ENCODE data around the gene CCDC68.
"Not testable (repeated sequence)": the region's sequence is repeated elsewhere in the genome, so short reads cannot be mapped to it uniquely, and the experiment has no call there.

CCDC68 gene

DNA sequence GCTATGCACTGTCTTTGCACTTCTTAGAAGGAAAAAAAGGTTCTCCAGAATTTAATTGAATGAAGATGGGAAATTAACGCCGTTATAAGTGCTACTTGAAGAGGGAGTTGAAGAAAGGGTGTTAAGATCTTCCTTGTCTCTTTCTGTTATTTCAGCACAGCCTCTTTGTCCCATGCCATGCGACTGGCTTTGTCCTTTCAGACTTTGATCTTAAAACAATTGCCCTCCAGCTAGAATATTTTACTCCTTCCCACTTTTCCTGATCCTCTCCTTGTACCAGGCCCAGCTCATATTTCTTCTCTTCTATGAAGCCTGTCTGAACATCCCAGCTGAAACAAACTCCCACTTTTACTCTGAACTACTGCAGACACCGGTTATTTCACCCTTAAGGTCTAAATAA lies 79.6 kb downstream of the CCDC68 start:
- Mint-ChIP-seq H3K4me1 (no peaks in the 10 kb centered on the region), H3K27me3 (no peaks in the 10 kb centered on the region), H3K36me3 (no peaks in the 10 kb centered on the region)

DNA sequence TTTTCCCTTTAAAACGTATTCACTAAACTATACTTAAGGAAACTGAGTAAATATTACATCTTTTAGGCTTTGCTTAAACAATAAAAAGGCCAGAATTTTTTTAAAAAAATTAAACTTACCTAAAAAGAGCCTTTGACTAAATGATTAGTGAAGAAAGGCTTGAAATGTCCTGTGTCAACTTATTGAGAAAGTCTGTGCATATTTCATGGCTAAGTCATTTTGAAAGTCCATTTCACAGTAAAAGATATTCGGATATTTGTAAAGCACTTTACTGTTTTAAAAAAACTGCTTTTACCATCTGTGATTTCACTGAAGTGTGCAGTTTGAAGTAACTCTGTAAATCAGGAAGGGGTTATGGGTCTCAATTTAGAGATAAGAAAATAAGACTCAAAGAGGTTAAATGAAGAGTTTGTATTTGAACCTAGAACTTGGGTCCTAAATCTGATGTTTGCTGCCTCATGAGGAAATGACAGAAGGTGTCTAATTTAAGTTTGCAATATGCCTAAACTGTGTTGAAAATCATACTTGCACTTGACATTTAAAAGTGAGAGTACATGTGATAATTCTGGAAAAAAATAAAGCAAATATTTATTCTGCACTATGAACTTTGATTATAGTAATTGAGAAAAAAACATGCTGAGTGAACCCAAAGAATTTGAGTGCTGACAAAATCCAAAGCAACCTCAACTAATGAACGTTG lies 80.5 kb downstream of the CCDC68 start:
- ATAC-seq, result no peak
- Mint-ChIP-seq H3K4me3 (no peak overlapping the region), H3K36me3 (no peaks in the 10 kb centered on the region), H3K9me3 (no peaks in the 10 kb centered on the region), H3K27ac (no peak overlapping the region), H3K27me3 (no peaks in the 10 kb centered on the region), H3K4me1 (peaks cover 8% of the 10 kb centered on the region)

More for the DNA sequence above, 79.6 kb downstream of the CCDC68 start:
- H3K27ac Mint-ChIP-seq, result no peak overlapping the region
- no peak overlapping the region for H3K4me3 Mint-ChIP-seq
- H3K9me3 Mint-ChIP-seq, result no peaks in the 10 kb centered on the region
- ATAC-seq, result no peak

DNA sequence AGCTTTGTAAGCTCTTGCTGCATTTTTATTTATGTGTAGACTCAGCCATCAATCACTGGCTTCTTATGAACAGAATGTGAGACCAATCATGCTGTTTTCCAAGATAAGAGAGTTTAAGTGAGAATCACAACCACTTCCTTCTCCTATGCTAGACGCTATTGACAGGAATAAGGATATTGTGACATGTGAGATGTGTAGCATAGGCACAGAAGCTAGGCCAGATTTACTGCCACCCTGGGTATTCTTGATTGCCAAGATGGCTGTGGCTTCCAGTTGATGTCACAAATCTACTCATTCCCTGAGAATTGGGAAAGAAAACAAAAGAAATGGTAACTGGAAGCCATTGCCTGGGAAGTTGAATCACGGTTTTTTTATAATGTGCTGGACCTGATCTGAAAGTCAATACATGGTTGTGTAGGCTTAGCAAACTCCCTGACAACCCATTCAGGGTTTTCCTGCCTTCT lies 81.1 kb downstream of the CCDC68 start:
- H3K27me3 Mint-ChIP-seq, result no peaks in the 10 kb centered on the region
- no peak overlapping the region for H3K4me3 Mint-ChIP-seq

DNA sequence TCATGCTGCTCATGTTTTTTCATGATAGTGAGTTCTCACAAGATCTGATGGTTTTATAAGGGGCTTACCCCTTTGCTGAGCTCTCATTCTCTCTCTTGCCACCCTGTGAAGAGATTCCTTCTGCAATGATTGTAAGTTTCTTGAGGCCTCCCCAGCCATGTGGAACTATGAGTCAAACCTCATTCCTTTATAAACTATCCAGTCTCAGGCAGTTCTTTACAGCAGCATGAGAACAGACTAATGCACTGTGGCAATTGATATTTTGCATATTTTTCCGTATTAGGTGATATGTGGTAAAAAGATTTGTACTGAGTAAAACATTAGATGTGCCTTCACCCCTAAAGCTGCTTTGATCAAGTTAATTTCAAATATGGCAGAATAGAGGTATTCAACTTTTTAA lies 82.2 kb downstream of the CCDC68 start:
- H3K27me3 Mint-ChIP-seq, result no peaks in the 10 kb centered on the region
- ATAC-seq, result no peak
- no peak overlapping the region for H3K4me3 Mint-ChIP-seq
- H3K4me1 Mint-ChIP-seq, result peaks cover 9% of the 10 kb centered on the region
- H3K9me3 Mint-ChIP-seq, result no peaks in the 10 kb centered on the region
- H3K36me3 Mint-ChIP-seq, result no peaks in the 10 kb centered on the region
- H3K27ac Mint-ChIP-seq, result no peak overlapping the region

More for the DNA sequence above, 81.1 kb downstream of the CCDC68 start:
- Mint-ChIP-seq H3K9me3 (no peaks in the 10 kb centered on the region), H3K27ac (no peak overlapping the region), H3K36me3 (no peaks in the 10 kb centered on the region), H3K4me1 (peaks cover 9% of the 10 kb centered on the region)
- no peak for ATAC-seq

DNA sequence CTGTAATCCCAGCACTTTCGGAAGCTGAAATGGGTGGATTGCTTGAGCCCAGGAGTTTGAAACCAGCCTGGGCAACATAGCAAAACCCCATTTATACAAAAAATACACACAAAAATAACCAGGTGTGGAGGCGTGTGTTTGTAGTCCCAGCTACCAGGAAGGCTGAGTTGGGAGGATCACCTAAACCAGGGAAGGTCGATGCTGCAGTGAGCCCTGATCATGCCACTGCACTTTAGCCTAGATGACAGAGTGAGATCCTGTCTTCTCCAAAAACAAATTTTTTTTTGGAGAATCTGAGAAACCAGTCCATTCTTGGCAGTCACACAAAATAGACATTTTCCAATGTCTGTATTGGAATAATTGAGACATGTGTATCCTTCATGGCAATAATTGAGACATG lies 84.2 kb downstream of the CCDC68 start:
- Mint-ChIP-seq H3K27me3 (no peaks in the 10 kb centered on the region), H3K9me3 (no peaks in the 10 kb centered on the region), H3K36me3 (no peaks in the 10 kb centered on the region), H3K4me3 (no peak overlapping the region), H3K27ac (no peak overlapping the region), H3K4me1 (peaks cover 9% of the 10 kb centered on the region)
- no peak for ATAC-seq

DNA sequence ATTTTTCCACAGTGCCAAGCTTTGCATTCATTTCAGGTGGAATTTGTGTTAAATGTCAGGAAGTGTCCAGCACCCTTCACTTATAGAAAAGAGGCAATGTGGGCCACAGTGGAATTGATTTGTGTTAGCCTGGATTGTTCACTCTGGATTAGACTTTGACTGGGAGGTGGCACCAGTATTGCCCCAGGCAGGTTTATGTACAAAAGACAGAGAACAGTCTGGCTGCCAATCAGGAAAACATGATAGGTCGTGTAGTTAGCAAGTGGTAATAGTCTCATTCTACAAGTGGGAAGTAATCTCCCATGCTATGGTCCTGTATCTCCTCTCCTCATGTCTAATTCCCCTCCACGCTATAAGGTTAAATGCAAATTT lies 85.4 kb downstream of the CCDC68 start:
- Mint-ChIP-seq H3K27ac (no peak overlapping the region), H3K4me3 (no peak overlapping the region), H3K9me3 (no peaks in the 10 kb centered on the region), H3K27me3 (peaks cover 9% of the 10 kb centered on the region), H3K4me1 (peaks cover 9% of the 10 kb centered on the region), H3K36me3 (no peaks in the 10 kb centered on the region)
- ATAC-seq, result peak; percentile 20

DNA sequence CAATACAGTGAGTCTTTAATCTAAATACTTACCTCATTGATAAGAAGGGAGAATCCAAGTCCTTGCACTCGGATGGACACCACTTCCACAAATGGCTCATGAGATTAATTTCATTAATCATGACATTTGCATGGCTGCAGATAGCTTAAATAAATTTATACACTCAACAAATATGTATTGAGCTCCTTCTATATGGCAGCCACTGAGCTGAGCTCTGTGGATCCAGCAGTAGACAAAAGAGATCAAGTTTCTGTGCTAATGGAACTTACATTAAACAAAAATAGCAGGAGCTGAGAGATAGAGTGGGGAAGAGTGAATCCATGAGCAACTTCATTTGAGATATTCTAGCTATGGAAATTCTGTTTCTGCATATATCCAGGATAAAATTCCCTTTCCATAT lies 86.6 kb downstream of the CCDC68 start:
- H3K4me1 Mint-ChIP-seq, result peaks cover 9% of the 10 kb centered on the region

DNA sequence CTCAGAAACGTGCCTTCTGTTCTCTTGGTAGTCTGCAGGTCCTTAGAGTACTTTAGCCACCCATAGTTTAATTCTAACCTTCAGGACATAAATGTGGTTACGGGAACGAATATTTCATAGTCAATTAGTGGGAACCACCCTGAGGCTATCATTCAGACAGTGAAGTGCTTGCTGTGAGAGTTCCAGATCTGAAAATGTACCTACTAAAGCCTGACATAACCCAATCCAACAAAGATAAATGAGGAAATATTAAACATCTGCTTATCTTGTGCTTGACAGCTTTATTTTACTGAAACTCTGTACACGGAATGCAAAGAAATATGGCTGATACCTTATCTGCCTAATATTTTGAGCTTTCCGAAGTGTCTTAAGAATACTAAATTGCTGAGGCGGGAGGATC lies 88.0 kb downstream of the CCDC68 start:
- Mint-ChIP-seq H3K27me3 (peaks cover 9% of the 10 kb centered on the region), H3K4me3 (no peak overlapping the region), H3K4me1 (peaks cover 9% of the 10 kb centered on the region), H3K9me3 (no peaks in the 10 kb centered on the region), H3K27ac (no peak overlapping the region), H3K36me3 (no peaks in the 10 kb centered on the region)
- no peak for ATAC-seq

More for the DNA sequence above, 86.6 kb downstream of the CCDC68 start:
- Mint-ChIP-seq H3K9me3 (no peaks in the 10 kb centered on the region), H3K27ac (no peak overlapping the region), H3K36me3 (no peaks in the 10 kb centered on the region), H3K4me3 (no peak overlapping the region), H3K27me3 (peaks cover 9% of the 10 kb centered on the region)
- ATAC-seq, result no peak

DNA sequence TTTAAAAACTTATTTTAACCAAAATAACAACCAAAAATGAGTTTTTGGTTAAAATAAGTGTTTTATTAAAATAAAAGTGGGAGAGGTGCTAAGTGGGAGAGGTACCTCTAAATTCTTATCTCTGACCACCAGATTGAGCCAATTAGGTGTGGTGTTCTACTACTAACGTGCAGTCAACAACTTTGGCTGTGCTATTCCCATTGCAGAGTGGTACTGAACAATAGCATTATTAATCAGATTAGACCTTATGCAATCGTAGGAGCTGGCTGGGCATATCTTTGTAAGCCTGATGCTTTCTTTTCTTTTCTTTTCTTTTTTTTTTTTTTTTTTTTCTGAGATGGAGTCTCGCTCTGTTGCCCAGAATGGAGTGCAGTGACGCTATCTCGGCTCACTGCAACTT lies 92.1 kb downstream of the CCDC68 start:
- H3K4me1 Mint-ChIP-seq, result no peaks in the 10 kb centered on the region
- H3K27ac Mint-ChIP-seq, result no peak overlapping the region
- no peak overlapping the region for H3K4me3 Mint-ChIP-seq
- H3K9me3 Mint-ChIP-seq, result no peaks in the 10 kb centered on the region
- no peaks in the 10 kb centered on the region for H3K36me3 Mint-ChIP-seq
- H3K27me3 Mint-ChIP-seq, result peaks cover 9% of the 10 kb centered on the region
- ATAC-seq, result no peak

DNA sequence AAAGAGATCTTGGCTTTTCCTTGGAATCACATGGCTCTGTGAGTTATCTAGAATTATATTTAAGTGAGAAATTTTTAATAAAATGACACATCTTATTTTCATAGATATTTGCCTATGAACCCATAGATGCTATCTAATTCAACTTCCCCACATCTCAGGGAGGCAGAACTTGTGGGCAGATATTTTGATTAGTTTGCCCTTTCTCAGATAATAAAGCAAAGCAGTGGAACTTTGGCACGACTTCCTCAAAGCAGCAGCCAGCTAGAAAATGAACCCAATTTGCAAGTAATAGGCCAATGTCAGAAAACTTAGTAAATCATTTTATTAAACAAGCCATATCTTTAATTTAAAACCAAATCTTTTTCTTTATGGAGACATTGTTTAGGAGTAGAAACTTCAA lies 98.3 kb downstream of the CCDC68 start:
- H3K27me3 Mint-ChIP-seq, result peaks cover 9% of the 10 kb centered on the region
- no peak overlapping the region for H3K4me3 Mint-ChIP-seq
- H3K4me1 Mint-ChIP-seq, result no peaks in the 10 kb centered on the region
- no peaks in the 10 kb centered on the region for H3K36me3 Mint-ChIP-seq
- no peak for ATAC-seq
- no peaks in the 10 kb centered on the region for H3K9me3 Mint-ChIP-seq
- H3K27ac Mint-ChIP-seq, result no peak overlapping the region

DNA sequence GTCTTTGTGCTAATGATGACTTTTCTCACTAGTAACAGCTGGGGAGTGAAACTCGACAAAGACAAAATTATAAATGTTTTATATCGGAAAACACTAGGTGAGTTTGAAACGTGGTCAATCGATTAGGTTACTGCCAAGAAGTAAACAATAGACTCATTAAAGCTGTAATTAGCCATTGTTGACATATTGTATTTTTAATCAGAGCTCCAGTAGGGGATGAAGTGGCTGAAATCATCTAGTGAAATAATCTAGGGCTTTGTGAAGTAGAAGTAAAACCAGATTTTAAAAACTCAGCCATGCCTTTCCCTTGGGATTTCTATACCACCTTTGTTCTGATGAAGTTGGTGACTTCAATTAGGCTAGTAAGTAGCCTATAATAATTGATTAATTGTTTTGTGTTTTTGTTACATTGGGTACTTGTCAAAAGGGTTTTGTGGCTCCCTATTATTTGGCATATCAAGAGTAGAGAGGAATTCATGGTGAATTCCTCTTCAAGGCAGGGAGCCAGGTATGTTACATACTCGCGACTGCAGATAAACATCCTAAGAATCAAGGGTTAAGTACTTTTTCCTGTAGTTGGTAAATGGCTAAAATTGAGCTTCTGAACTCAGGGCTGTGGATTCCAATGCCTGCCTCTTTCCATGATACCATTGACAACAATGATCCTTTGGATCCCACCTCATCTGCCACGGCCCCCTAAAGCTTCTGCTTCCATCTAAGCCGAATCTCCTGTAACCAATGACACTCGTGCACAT lies 99.4 kb downstream of the CCDC68 start:
- Mint-ChIP-seq H3K4me3 (no peak overlapping the region), H3K4me1 (no peaks in the 10 kb centered on the region), H3K9me3 (no peaks in the 10 kb centered on the region), H3K27ac (no peak overlapping the region), H3K36me3 (no peaks in the 10 kb centered on the region), H3K27me3 (peaks cover 13% of the 10 kb centered on the region)
- ATAC-seq, result no peak

DNA sequence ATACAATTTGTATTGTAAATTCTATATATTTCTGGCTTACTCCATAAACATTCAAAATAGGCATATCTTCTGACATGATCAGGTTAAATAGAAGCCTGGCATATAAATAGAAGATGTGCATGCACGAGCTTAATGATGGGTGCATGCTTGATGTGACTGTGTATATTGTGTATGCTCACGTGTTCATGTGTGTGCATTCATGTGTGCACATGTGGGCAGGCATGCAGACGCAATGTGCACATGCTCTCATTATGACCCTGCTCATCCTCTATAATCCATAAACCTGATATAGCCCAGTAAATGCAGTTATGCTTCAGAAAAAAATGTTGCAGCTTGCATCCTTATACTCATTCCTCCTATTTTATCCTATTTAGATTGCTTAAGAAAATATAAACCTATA lies 101.8 kb downstream of the CCDC68 start:
- ATAC-seq, result no peak
- Mint-ChIP-seq H3K4me1 (no peaks in the 10 kb centered on the region), H3K9me3 (no peaks in the 10 kb centered on the region), H3K27me3 (peaks cover 13% of the 10 kb centered on the region), H3K4me3 (no peak overlapping the region), H3K27ac (no peak overlapping the region), H3K36me3 (no peaks in the 10 kb centered on the region)

DNA sequence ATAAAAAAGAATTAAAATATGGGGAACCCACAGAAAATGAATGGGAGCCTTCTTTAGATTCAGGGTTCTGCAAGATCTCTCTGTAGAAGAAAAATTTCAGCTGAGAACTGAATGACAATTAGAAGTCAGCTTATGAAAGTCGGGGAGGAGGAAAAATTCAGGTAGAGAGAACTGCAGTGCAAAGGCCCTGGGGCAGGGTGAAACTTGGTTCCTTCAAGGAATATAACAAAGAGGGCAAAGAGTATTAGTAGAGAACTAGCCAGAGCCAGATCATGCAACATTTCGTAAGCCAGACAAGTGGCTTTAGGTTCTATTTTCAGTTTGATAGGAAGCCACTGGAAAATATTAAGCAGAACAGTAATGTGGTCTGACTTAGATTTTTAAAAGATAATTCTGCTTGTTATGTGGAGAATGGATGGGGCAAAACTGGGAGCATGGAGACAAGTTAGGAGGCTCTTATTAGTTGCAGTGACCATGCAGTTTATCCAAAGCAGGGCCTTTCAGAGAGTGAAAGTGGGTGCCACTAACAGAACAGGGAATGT lies 103.1 kb downstream of the CCDC68 start:
- Mint-ChIP-seq H3K27ac (no peak overlapping the region), H3K9me3 (no peaks in the 10 kb centered on the region), H3K36me3 (no peaks in the 10 kb centered on the region), H3K4me3 (no peak overlapping the region), H3K4me1 (no peaks in the 10 kb centered on the region), H3K27me3 (peaks cover 13% of the 10 kb centered on the region)
- ATAC-seq, result no peak

DNA sequence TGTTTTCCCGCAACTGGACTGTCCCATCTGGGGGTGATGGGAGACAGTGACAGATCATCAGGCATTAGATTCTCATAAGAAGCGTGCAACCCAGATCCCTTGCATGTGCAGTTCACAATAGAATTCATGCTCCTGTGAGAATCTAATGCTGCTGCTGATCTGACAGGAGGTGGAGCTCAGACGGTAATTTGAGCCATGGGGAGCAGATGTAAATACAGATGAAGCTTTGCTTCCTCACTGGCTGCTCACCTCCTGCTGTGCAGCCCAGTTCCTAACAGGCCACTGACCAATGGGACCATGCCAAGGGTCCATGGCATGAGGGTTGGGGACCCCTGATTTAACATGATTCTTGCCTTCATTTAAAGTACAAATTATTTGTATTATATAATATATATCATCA lies 104.2 kb downstream of the CCDC68 start:
- H3K36me3 Mint-ChIP-seq, H3K27ac Mint-ChIP-seq, H3K9me3 Mint-ChIP-seq, ATAC-seq, H3K4me1 Mint-ChIP-seq, H3K4me3 Mint-ChIP-seq: not testable (repeated sequence)
- H3K27me3 Mint-ChIP-seq, result peaks cover 13% of the 10 kb centered on the region

DNA sequence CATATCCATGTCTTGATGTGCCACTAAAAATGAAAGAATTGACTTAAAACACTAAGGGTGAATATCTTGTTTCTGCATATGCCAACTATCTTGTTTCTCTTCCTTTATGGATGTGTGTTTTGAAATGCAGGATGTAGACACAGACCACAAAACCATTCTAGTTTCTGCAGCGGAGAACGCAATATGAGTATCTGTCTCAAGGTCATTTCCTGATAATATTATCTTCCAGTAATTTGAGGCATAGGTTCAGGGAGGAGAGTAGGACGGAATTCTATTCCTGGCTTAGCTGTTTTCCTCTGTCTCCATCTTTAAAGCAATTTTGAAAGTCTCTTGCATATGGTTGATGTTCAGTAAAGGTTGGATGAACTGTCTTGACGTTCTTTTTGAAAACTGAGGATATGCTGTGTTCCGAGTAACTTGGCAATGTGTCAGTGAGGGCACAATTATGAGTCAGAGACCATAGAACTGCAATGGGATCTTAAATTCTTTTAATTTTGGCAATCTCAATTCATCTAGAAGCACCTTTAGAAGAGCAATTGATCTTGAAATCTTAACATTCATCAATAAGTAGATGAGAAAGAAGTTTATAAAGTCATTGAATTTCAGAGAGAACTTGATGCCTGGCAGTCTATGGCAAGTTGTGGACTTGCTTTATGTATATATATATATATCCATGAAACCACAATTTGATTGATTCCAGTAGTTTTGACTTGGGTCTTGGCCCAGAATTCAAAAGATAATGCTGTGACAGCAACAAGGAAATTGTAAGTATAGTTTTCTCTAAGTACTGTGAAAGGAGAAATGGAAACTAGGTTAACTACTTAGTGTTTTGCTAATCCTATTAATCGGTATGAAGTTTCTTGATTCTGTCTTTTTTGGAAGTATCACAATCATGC lies 106.2 kb downstream of the CCDC68 start:
- H3K4me1 Mint-ChIP-seq, result no peaks in the 10 kb centered on the region
- H3K9me3 Mint-ChIP-seq, result no peaks in the 10 kb centered on the region
- peaks cover 13% of the 10 kb centered on the region for H3K27me3 Mint-ChIP-seq
- no peak overlapping the region for H3K4me3 Mint-ChIP-seq
- H3K27ac Mint-ChIP-seq, result no peak overlapping the region
- H3K36me3 Mint-ChIP-seq, result no peaks in the 10 kb centered on the region
- no peak for ATAC-seq

Data from stimulated activated memory B cell treated with anti-CD40 and anti-IgM and Interleukin-4, amounts not matched to agents 10 μg/mL and 1 μg/mL and 100 μg/mL, for 72 hours (primary cell).